ENCODE results near the gene ALPP. TPM values are rescaled to one million over a fixed set of nuclear protein-coding genes. Genes with fewer than 3 reads are reported as not detected.

ALPP gene
- total RNA-seq, 1 donor from 2014 or later, result not detected

DNA sequence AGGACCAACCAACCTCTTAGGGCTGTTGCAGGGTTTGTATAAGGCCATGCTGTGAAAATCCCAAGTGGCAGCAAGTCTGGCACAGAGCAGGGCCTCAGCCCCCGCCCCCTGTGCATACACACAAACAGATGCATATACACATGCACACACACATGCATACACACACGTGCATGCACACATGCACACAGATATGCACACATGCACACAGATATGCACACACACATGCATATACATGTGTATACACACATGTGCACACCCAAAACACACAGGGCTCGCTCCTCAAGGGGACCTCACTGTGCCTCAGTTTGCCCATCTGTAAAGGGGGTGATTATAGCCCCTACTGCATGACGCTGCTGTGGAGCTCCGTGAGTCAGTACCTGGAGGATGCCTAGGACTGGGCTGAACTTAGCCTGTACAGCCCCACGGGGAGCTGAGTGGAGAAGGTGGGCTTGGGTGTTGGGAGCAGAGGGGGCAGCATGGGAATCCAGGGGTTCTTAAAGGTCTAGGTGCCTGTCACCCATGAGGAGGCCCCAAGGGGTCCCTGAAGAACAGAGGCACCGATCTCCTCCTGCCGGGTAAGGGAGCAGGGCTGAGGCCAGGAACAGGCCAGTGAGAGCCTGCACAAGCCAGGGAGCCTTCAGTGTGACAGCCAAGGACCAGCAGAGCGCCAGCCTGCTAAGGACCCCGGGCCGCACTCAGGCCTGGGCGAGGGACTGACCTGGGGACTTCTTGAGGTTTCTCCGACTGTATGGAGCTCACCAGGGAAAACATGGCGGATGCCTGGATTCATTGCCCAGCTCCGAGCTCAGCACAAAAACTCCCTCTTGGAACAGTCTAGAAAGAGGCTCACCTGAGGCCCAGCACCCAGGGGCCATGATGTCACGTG is 53.4 kb downstream of the ALPP start:
- Histone ChIP-seq H3K4me3 (no peak overlapping the region), H3K4me1 (no peaks in the 10 kb centered on the region), H3K27ac (no peak overlapping the region), H3K9me3 (no peaks in the 10 kb centered on the region), H3K36me3 (no peaks in the 10 kb centered on the region), H3K27me3 (no peaks in the 10 kb centered on the region)
- no peak for DNase-seq (ENCODE audit: extremely low spot score in 2 of 2)
- intact Hi-C loops (cut with DNase I), result no loop called here
- TF ChIP-seq POLR2AphosphoS5 (IDR thresholded peaks at IDR 0.05; ENCODE audit: insufficient read depth in 1 of 2, low read depth in 1 of 2) (no peak), POLR2A (IDR thresholded peaks at IDR 0.05) (no peak)
- TF ChIP-seq, protein P1, sequence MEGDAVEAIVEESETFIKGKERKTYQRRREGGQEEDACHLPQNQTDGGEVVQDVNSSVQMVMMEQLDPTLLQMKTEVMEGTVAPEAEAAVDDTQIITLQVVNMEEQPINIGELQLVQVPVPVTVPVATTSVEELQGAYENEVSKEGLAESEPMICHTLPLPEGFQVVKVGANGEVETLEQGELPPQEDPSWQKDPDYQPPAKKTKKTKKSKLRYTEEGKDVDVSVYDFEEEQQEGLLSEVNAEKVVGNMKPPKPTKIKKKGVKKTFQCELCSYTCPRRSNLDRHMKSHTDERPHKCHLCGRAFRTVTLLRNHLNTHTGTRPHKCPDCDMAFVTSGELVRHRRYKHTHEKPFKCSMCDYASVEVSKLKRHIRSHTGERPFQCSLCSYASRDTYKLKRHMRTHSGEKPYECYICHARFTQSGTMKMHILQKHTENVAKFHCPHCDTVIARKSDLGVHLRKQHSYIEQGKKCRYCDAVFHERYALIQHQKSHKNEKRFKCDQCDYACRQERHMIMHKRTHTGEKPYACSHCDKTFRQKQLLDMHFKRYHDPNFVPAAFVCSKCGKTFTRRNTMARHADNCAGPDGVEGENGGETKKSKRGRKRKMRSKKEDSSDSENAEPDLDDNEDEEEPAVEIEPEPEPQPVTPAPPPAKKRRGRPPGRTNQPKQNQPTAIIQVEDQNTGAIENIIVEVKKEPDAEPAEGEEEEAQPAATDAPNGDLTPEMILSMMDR (IDR thresholded peaks at IDR 0.05), result no peak

Small RNA genes lying within 50 kb of the gene (small RNA-seq; reads per million reads assigned to genes)
- gene AC068134.3 (not detected), gene AC068134.4 (not detected)

Other genes with a start within 250 kb of the ALPP start
- not detected for gene ALPG, start 28.1 kb downstream of the ALPP start, total RNA-seq
- not detected for gene ALPI, start 77.4 kb downstream of the ALPP start, total RNA-seq
- not detected for gene ECEL1, start 109.1 kb downstream of the ALPP start, total RNA-seq
- gene PRSS56, start 141.6 kb downstream of the ALPP start, total RNA-seq, result not detected
- not detected for gene CHRND, start 147.4 kb downstream of the ALPP start, total RNA-seq
- not detected for gene CHRNG, start 160.9 kb downstream of the ALPP start, total RNA-seq
- 1.2 TPM for gene TIGD1, start 171.8 kb downstream of the ALPP start, total RNA-seq
- gene EIF4E2, start 171.9 kb downstream of the ALPP start, total RNA-seq, result 17.9 TPM

All from vagina (tissue), 2 donors.